K562 (cell line): ENCODE data around the gene NRF1. TPM values are rescaled to one million over a fixed set of nuclear protein-coding genes. Genes with fewer than 3 reads are reported as not detected.
A peak's percentile ranks its signal among the peaks of the same experiment; 100 is the strongest.

Experiments used
- ASH1L ChIP-seq: fragments of 450-650 bp; IDR thresholded peaks from 2 replicates; pipeline ENCODE4 v1.6.1; 2018; ENCODE audit warnings: borderline replicate concordance, mild to moderate bottlenecking, low read depth; ENCODE audit not compliant: partially characterized antibody
- ATF2 ChIP-seq: sonication (generic); formaldehyde crosslinking; IDR thresholded peaks from 2 replicates; pipeline ENCODE4 v1.8.1; 2022; ENCODE audit warnings: missing genetic modification reagents
- ATF7 ChIP-seq: fragments of 450-650 bp; IDR thresholded peaks from 2 replicates; pipeline ENCODE4 v1.7.1; 2014; ENCODE audit warnings: mild to moderate bottlenecking, moderate library complexity
- BDP1 ChIP-seq: IDR thresholded peaks from 3 replicates; pipeline ENCODE4 v1.6.1; 2011; ENCODE audit not compliant: insufficient read length, insufficient read depth
- CEBPG ChIP-seq, 3 experiments: fragments of 200-800 bp in 1 of 3; sonication (Bioruptor generic) in 1 of 3; sonication (generic) in 1 of 3; formaldehyde crosslinking in 1 of 3; IDR thresholded peaks in 2 of 3; conservative IDR thresholded peaks in 1 of 3; 2 replicates each; pipeline versions ENCODE4 v1.6.1 to v1.8.0; 2016 to 2022; ENCODE audit warnings: missing compliant biosample characterization in 2 of 3, missing genetic modification characterization in 2 of 3, mild to moderate bottlenecking in 1 of 3, missing genetic modification reagents in 1 of 3
- CLOCK ChIP-seq: fragments of 250-450 bp; sonication (Bioruptor Pico); IDR thresholded peaks from 2 replicates; pipeline ENCODE4 v1.4.0; 2020; ENCODE audit warnings: mild to moderate bottlenecking, moderate library complexity, borderline replicate concordance
- DPF2 ChIP-seq: fragments of 450-650 bp; IDR thresholded peaks from 2 replicates; pipeline ENCODE4 v1.6.1; 2016
- EHMT2 ChIP-seq: fragments of 450-650 bp; IDR thresholded peaks from 2 replicates; pipeline ENCODE4 v1.6.1; 2018; ENCODE audit warnings: antibody characterized with exemption
- GATAD2B ChIP-seq: fragments of 450-650 bp; IDR thresholded peaks from 2 replicates; pipeline ENCODE4 v1.6.1; 2017; ENCODE audit warnings: mild to moderate bottlenecking, borderline replicate concordance
- HDAC8 ChIP-seq: fragments of 450-650 bp; IDR thresholded peaks from 2 replicates; pipeline ENCODE4 v1.6.1; 2016; ENCODE audit warnings: mild to moderate bottlenecking, missing genetic modification characterization, moderate library complexity, missing compliant biosample characterization
- HIVEP1 ChIP-seq: fragments of 250-450 bp; sonication (Bioruptor Pico); IDR thresholded peaks from 2 replicates; pipeline ENCODE4 v1.4.0; 2020; ENCODE audit warnings: mild to moderate bottlenecking
- HNRNPK ChIP-seq: fragments of 200-400 bp; formaldehyde crosslinking; IDR thresholded peaks from one replicate; pipeline ENCODE4 v1.6.1; 2018; ENCODE audit warnings: mild to moderate bottlenecking, low read depth, low read length; ENCODE audit not compliant: poor library complexity, severe bottlenecking
- NR4A1 ChIP-seq, 2 experiments: fragments of 250-450 bp in 1 of 2; fragments of 450-650 bp in 1 of 2; sonication (Bioruptor Pico) in 1 of 2; IDR thresholded peaks; 2 replicates each; pipeline versions ENCODE4 v1.4.0 to v1.6.1; 2016 to 2020; ENCODE audit warnings: mild to moderate bottlenecking in 2 of 2, missing compliant biosample characterization in 1 of 2, missing genetic modification characterization in 1 of 2, moderate library complexity in 1 of 2
- POLR2A ChIP-seq: fragments of 450-650 bp; conservative IDR thresholded peaks from 2 replicates; pipeline ENCODE4 v1.6.1; 2016
- RFX7 ChIP-seq: fragments of 250-450 bp; sonication (Bioruptor Pico); IDR thresholded peaks from 2 replicates; pipeline ENCODE4 v1.5.1; 2021; ENCODE audit warnings: mild to moderate bottlenecking
- RUNX1 ChIP-seq: sonication (generic); IDR thresholded peaks from 2 replicates; pipeline ENCODE4 v1.6.1; 2016; ENCODE audit warnings: antibody characterized with exemption, low read depth
- SIN3B ChIP-seq: fragments of 450-650 bp; IDR thresholded peaks from 2 replicates; pipeline ENCODE4 v1.6.1; 2017; ENCODE audit warnings: low read depth, mild to moderate bottlenecking, moderate library complexity
- SRSF7 ChIP-seq: fragments of 200-400 bp; formaldehyde crosslinking; optimal IDR thresholded peaks from 2 replicates; pipeline ENCODE3; 2017; ENCODE audit warnings: mild to moderate bottlenecking, low read depth, low read length
- YY1 ChIP-seq, 3 experiments: IDR thresholded peaks; 2 replicates each; pipeline ENCODE4 v1.6.1; 2011; ENCODE audit warnings: low read length in 2 of 3, mild to moderate bottlenecking in 2 of 3, moderate library complexity in 2 of 3, borderline replicate concordance in 1 of 3, control low read depth in 1 of 3, low read depth in 1 of 3; ENCODE audit not compliant: insufficient read depth in 3 of 3, insufficient replicate concordance in 2 of 3, control insufficient read depth in 1 of 3, insufficient read length in 1 of 3; ENCODE audit errors: extremely low read depth in 1 of 3
- ZBTB1 ChIP-seq: sonication (generic); formaldehyde crosslinking; IDR thresholded peaks from 2 replicates; pipeline ENCODE4 v1.8.1; 2023; ENCODE audit warnings: missing genetic modification reagents, low read depth, mild to moderate bottlenecking, borderline replicate concordance
- ZNF175 ChIP-seq: fragments of 200-800 bp; sonication (Bioruptor generic); IDR thresholded peaks from 2 replicates; pipeline ENCODE4 v1.6.1; 2016; ENCODE audit warnings: low read depth, mild to moderate bottlenecking, missing genetic modification characterization, missing compliant biosample characterization
- ZNF445 ChIP-seq: fragments of 250-450 bp; sonication (Bioruptor Pico); IDR thresholded peaks from 2 replicates; pipeline ENCODE4 v1.4.0; 2020; ENCODE audit warnings: low read depth, mild to moderate bottlenecking, moderate library complexity
- ZNF668 ChIP-seq: fragments of 250-450 bp; sonication (Bioruptor Pico); IDR thresholded peaks from 2 replicates; pipeline ENCODE4 v1.8.0; 2022; ENCODE audit warnings: mild to moderate bottlenecking, inconsistent platforms
- polyA plus RNA-seq, 8 experiments: library from polyadenylated mRNA; depleted of rRNA in 4 of 8; stranded (reverse) in 5 of 8; unstranded in 3 of 8; fragments of >200 nt; fragmentation: Nextera tagmentation in 2 of 8; fragmentation: Illumina TruSeq in 1 of 8; extraction: Ambion mirVana in 2 of 8; extraction: Trizol in 1 of 8; gene quantifications; 2 replicates each; pipeline versions ENCODE4 v1.2.1 to v1.2.3, GENCODE V29; 2011 to 2014; ENCODE audit warnings: inconsistent platforms in 1 of 8, missing spikeins in 1 of 8
- total RNA-seq, 7 experiments: library from RNA; depleted of rRNA in 6 of 7; stranded (reverse); fragments of >200 nt in 6 of 7; fragmentation: Illumina TruSeq in 2 of 7; extraction: Trizol in 2 of 7; gene quantifications; 2 replicates each; pipeline versions ENCODE4 v1.2.1 to v1.2.3, GENCODE V29; 2011 to 2021; ENCODE audit warnings: low replicate concordance in 1 of 7

NRF1 gene
- total and polyA plus RNA-seq, 9 of the 15 experiments (the other 6 are each of a cell fraction or from before 2014, with no cell fraction given), result 8.6 to 28.8 (median 20.3) TPM

DNA sequence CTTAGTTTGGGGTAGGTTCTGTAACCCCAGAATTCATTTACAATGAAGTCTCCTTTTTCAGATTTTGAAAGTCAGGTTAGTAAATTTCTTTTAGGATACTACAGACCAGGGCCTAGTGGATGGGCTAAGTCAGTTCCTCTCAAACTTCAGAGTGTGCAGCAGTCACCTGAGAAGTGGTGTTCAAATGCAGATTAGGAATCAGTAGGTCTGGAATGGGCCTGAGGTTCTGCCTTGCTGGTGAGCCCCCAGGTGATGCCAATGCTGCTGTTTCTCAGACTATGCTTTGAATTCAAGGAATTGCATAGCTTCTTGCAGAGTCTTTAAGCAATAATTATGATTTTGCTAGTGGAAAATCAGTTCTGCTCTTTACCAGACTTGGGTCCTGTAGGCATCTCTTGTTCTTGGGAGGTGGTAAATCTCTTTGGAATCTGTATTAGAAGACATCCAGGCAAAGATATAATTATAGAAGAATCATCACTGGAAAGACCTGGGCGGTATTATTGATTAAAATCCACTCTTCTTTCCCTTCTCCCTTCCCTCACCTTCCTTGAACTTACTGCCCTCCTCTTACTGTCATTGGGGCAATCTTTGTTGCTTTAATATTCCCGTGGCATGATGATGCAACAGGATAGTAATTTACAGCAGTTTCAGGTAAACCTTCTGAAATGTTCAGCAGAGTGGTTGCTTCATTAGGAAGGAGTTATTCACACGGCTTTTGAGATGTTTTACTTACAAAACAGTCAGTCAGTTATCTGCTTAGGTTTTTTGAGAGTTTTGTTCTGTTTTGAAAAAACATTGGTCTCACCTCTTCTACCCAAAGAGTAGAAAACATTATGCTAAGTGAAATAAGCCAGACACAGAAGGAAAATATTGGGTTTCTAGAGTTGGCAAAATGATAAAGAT, 87.2 kb downstream of the NRF1 start (continued):
- no peak for TF ChIP-seq ATF2
- TF ChIP-seq ZNF445 (CRISPR knock-in tag), result no peak
- TF ChIP-seq ZBTB1 (CRISPR knock-in tag), result no peak
- no peak for TF ChIP-seq SIN3B
- TF ChIP-seq GATAD2B, result no peak
- no peak for TF ChIP-seq POLR2A
- peak; percentile 96 for TF ChIP-seq CEBPG (CRISPR knock-in tag; IDR thresholded peaks at IDR 0.05)
- TF ChIP-seq CEBPG (tag; conservative IDR thresholded peaks at IDR 0.05 in 1 of 2, IDR thresholded peaks at IDR 0.05 in 1 of 2), result peak; percentile 98 to 100
- TF ChIP-seq YY1 (IDR thresholded peaks at IDR 0.05; ENCODE audit: borderline replicate concordance in 1 of 3, control insufficient read depth in 1 of 3, extremely low read depth in 1 of 3, insufficient read depth in 3 of 3, insufficient read length in 1 of 3, insufficient replicate concordance in 2 of 3, low read depth in 1 of 3, low read length in 2 of 3), result no peak
- TF ChIP-seq HDAC8 (tag), result no peak
- no peak for TF ChIP-seq BDP1
- TF ChIP-seq ZNF175, result 0 out of 2 replicates have a peak, but pooled peaks have one; percentile 69
- TF ChIP-seq RUNX1, result no peak
- TF ChIP-seq NR4A1 (CRISPR knock-in tag; IDR thresholded peaks at IDR 0.05), result no peak
- TF ChIP-seq NR4A1 (tag; IDR thresholded peaks at IDR 0.05), result peak; percentile 57; the same call in 1 of the 2 replicates
- no peak for TF ChIP-seq RFX7
- no peak for TF ChIP-seq CLOCK (CRISPR knock-in tag)
- TF ChIP-seq SRSF7, result no peak
- TF ChIP-seq HIVEP1 (CRISPR knock-in tag), result peak; percentile 6; the same call in 1 of the 2 replicates
- no peak; the same call in 1 of the 2 replicates for TF ChIP-seq DPF2
- TF ChIP-seq ATF7, result peak; percentile 92
- TF ChIP-seq ASH1L, result no peak
- TF ChIP-seq HNRNPK, result no peak
- no peak for TF ChIP-seq EHMT2
- TF ChIP-seq ZNF668 (CRISPR knock-in tag), result no peak; the same call in 1 of the 2 replicates
